ENCODE results near the gene ALG6. TPM values are rescaled to one million over a fixed set of nuclear protein-coding genes. Genes with fewer than 3 reads are reported as not detected.
"Not testable (repeated sequence)": the region's sequence is repeated elsewhere in the genome, so short reads cannot be mapped to it uniquely, and the experiment has no call there.

The ALG6 gene
- total RNA-seq, 4 donors from 2014 or later, result 6.8 to 16.5 (median 13.0) TPM

GRCh38 chr1:63413394-63413793 lies 46.0 kb downstream of the ALG6 start:
- no peaks in the 10 kb centered on the region for H3K4me1 ChIP-seq
- intact Hi-C loops (cut with DNase I), result no loop called here
- H3K27ac ChIP-seq, result no peak overlapping the region
- WGBS, 2 donors, result 83 to 84% methylated on average over 1 of the region's 1 CpG
- peaks cover 0 to 45% (median 0%) of the 10 kb centered on the region in 3 donors for H3K36me3 ChIP-seq
- H3K9me3 ChIP-seq, result no peaks in the 10 kb centered on the region
- TF ChIP-seq POLR2A (IDR thresholded peaks at IDR 0.05), result no peak
- no peak for TF ChIP-seq CTCF (IDR thresholded peaks at IDR 0.05)
- H3K4me3 ChIP-seq, result no peak overlapping the region
- H3K27me3 ChIP-seq, result no peaks in the 10 kb centered on the region
- DNase-seq, result no peak

- Histone ChIP-seq H3K27me3 (no peaks in the 10 kb centered on the region), H3K27ac (no peak overlapping the region), H3K4me1 (no peaks in the 10 kb centered on the region), H3K9me3 (no peaks in the 10 kb centered on the region), H3K4me3 (no peak overlapping the region), H3K36me3 (peaks cover 0 to 43% (median 0%) of the 10 kb centered on the region in 3 donors)
- DNase-seq, result no peak
- TF ChIP-seq CTCF (IDR thresholded peaks at IDR 0.05), result no peak
- no peak for TF ChIP-seq POLR2A (IDR thresholded peaks at IDR 0.05)
- WGBS, 2 donors, result 68 to 85% methylated on average over 3 of the region's 3 CpGs
- intact Hi-C loops (cut with DNase I), result no loop called here
These were observed 47.4 kb downstream of the ALG6 start for GRCh38 chr1:63414691-63415365.

GRCh38 chr1:63418101-63418500 lies 50.7 kb downstream of the ALG6 start:
- no peak for DNase-seq
- no peak for TF ChIP-seq CTCF (IDR thresholded peaks at IDR 0.05)
- no peak for TF ChIP-seq POLR2A (IDR thresholded peaks at IDR 0.05)
- Histone ChIP-seq H3K9me3 (no peaks in the 10 kb centered on the region), H3K36me3 (peaks cover 0 to 49% (median 0%) of the 10 kb centered on the region in 3 donors), H3K27me3 (no peaks in the 10 kb centered on the region), H3K4me3 (no peak overlapping the region), H3K27ac (no peak overlapping the region), H3K4me1 (no peaks in the 10 kb centered on the region)
- intact Hi-C loops (cut with DNase I), result no loop called here

- 78 to 85% methylated on average over 1 of the region's 1 CpG for WGBS, 2 donors
- H3K4me1 ChIP-seq; DNase-seq; H3K4me3 ChIP-seq; H3K27me3 ChIP-seq; intact Hi-C loops (cut with DNase I); H3K9me3 ChIP-seq; H3K27ac ChIP-seq: not testable (repeated sequence)
- H3K36me3 ChIP-seq, result peaks cover 0 to 27% (median 0%) of the 10 kb centered on the region in 3 donors
These were observed 53.3 kb downstream of the ALG6 start for GRCh38 chr1:63420746-63421145.

GRCh38 chr1:63423649-63424048 lies 56.2 kb downstream of the ALG6 start:
- WGBS, 2 donors, result 96 to 98% methylated on average over 2 of the region's 2 CpGs
- no peaks in the 10 kb centered on the region for H3K9me3 ChIP-seq
- H3K4me1 ChIP-seq, result no peaks in the 10 kb centered on the region
- H3K27me3 ChIP-seq, result no peaks in the 10 kb centered on the region
- H3K27ac ChIP-seq, result no peak overlapping the region
- TF ChIP-seq CTCF (IDR thresholded peaks at IDR 0.05) (no peak), POLR2A (IDR thresholded peaks at IDR 0.05) (no peak)
- intact Hi-C loops (cut with DNase I), result no loop called here
- no peak for DNase-seq
- no peak overlapping the region for H3K4me3 ChIP-seq
- H3K36me3 ChIP-seq, result peaks cover 0 to 36% (median 0%) of the 10 kb centered on the region in 3 donors

GRCh38 chr1:63428815-63429214 lies 61.4 kb downstream of the ALG6 start:
- H3K27me3 ChIP-seq, result no peaks in the 10 kb centered on the region
- TF ChIP-seq CTCF (IDR thresholded peaks at IDR 0.05) (no peak), POLR2A (IDR thresholded peaks at IDR 0.05) (no peak)

More at GRCh38 chr1:63428815-63429214, 61.4 kb downstream of the ALG6 start:
- intact Hi-C loops (cut with DNase I), result no loop called here
- no peaks in the 10 kb centered on the region for H3K4me1 ChIP-seq
- H3K9me3 ChIP-seq, result no peaks in the 10 kb centered on the region
- H3K4me3 ChIP-seq, result no peak overlapping the region
- H3K36me3 ChIP-seq, result peaks cover 0 to 57% (median 4%) of the 10 kb centered on the region in 3 donors
- no peak for DNase-seq
- no peak overlapping the region for H3K27ac ChIP-seq

Measured in esophagus squamous epithelium (tissue), 5 donors.